Activated CD8-positive, alpha-beta memory T cell treated with anti-CD3 and anti-CD28 coated beads, Interleukin-2, amount 50 U/mL, for 1 hour (primary cell): Measurements from ENCODE around the gene KRT16.
"Not testable (repeated sequence)": the region's sequence is repeated elsewhere in the genome, so short reads cannot be mapped to it uniquely, and the experiment has no call there.

Experiments
- DNase-seq: peaks from one replicate; pipeline ENCODE4 v3.0.0-alpha.2; 2020; ENCODE audit errors: extremely low read depth

The KRT16 gene

DNA sequence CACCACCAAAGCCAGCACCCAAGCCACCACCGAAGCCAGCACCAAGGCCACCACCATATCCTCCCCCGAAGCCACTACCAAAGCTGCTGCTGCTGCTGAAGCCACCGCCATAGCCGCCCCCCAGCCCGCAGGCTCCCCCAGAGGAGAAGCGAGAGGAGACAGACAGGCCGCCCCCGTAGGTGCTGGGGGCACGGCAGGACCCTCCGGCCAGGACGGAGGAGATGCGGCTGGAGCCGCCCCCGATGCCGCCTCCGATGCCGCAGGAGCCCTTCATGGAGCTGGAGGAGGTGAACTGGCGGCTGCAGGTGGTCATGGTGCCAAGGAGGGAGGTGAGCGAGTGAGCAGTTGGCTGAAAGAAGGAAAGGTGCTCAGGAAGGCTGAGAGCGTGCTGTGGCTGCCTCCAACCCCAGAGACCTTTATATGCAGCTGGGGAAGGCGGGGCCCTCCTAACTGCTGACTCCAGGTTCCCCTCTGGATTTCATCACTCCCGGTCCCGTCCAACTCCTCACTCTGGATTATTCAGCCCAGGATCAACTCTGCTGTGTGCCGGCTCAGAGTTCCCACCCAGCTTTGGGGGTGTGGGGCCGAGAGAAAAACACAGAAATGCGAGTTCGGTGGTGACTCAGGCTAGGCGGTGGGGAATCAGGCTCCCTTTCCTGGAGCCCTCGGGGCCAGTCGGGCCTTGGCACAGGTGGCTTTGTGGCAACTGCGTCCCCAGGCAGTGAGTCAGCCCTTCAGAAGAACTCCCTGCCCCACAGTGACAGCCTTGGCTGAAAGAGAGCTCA lies at the start of gene KRT16:
Gene KRT16 (minus strand): TSS at position 392 of the 785 bp plus-strand sequence. CDS start 79 bp downstream, at position 313.
- DNase-seq, result not testable (repeated sequence)

DNA sequence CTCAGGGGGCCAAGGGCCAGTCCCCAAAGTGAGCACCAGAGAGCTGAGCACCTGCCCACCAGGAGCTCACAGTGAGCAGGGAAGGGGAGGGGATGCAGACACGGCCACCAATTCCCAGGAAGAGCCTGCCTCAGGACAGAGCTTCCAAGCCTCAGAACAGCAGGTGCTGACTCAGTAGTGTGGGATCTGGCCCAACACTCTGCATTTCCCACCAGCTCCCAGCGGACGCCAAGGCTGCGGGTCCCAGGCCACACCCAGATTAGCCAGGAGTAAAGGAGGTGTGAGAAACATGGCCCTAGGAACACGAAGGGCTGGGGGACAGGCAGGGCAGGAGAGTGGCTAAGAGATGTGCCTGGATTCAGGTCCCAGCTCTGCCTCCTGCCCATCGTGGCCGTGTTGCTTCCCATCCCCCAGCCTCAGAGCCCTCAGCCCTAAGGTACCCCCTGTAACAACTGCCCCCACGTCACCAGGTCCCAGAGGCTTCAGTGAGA lies 47.7 kb upstream of the KRT16 start:
- no peak for DNase-seq

DNA sequence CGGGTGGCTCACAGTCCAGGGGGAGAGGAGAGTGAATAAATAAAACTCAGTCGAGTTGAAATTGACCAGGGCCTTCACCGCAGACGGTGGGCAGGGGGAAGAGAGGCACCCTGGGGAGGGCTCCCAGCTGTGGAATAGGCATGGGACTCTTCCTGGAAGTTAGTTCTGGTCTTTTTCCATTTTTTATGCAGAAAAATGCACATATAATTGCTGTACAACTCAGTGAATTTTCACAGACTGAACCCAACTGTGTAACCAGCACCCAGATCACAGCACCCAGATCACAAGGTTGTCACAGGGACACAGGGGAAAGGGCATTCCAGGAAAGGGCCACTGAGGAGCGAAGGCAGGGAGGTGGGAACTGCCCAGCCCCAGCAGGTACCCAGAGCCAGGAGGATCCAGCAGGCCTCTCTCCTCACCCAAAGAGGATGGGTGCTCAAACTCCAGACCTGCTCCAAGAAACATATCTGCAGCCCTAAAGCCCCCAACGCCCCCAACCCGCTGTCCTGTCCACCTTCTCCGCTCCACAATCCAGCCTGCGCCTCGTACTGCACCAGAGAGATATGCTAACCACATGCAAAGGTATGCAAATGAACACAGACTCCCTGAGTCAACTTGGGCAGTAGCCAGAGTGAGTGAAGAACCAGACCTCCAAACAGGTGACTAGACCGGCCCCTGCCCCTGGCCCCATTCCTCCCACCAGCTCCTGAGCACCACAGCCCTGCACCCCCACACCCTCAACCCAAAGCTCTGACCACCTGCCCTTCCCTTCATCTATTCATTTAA lies 47.1 kb upstream of the KRT16 start:
- no peak for DNase-seq

DNA sequence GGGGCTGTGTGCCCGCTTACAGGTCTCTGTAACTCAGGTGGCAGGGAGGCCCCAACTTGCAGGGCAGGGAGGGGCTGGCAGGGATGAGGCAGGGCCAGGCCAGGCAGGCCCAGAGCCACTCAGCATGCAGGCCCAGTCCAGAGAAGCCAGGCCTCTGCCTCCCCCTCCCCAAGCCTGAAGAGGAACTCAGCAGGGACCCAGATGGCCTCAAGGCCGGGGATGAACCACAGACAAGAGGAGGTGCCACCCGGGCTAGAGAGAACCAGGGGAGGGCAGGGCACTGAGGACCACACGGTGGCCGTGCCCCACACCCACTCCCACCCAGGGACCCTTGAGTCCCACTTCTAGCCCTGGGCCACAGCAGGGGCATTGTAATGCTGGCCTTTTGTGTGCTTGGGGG lies 46.3 kb upstream of the KRT16 start:
- DNase-seq, result no peak

DNA sequence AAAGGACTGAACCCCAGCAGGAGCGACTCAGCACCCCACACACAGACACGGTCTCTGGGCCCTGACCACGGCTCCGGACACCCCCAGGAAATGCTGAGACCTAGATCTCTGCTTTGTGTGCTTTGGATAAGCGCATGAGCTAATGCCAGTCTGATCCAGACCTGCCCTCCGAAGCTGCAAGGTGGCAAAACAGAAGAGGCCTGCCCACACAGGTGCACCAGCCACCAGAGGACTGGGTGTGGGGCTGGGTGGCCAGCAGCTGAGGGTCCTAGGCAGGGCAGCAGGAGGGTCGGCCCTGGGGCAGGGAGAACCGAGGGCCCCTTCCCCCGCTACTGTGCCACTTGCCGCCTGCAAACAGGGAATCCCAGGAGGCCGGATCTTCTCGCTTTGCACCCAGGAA lies 45.4 kb upstream of the KRT16 start:
- DNase-seq, result no peak

DNA sequence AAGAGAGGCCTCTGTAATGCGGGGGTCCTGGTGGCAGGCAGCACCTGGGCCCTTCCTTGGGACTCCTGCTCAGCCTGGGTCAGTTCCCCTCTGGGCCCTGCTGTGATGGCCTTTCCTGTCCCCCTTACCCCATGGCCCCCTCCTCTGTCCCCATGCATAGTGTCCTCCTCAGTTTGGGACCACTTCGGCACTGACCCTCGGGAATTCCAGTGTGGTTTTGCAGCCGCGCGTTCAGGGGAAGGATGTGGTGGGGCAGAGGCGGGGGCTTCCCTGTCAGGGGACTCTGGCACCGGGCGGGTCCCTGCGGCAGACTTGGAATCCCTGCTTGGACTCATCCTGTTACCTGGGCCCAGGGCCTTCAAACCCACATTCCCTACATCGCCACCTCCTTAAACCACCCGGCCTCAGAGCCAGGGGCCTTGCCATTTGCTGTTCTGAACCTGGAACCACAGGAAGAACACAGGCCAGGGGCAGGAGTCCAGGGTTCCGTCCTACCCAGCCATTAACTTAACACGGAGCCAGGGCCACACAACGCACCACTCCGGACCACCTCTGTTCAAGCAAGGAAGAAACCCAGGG lies 44.7 kb upstream of the KRT16 start:
- no peak for DNase-seq

DNA sequence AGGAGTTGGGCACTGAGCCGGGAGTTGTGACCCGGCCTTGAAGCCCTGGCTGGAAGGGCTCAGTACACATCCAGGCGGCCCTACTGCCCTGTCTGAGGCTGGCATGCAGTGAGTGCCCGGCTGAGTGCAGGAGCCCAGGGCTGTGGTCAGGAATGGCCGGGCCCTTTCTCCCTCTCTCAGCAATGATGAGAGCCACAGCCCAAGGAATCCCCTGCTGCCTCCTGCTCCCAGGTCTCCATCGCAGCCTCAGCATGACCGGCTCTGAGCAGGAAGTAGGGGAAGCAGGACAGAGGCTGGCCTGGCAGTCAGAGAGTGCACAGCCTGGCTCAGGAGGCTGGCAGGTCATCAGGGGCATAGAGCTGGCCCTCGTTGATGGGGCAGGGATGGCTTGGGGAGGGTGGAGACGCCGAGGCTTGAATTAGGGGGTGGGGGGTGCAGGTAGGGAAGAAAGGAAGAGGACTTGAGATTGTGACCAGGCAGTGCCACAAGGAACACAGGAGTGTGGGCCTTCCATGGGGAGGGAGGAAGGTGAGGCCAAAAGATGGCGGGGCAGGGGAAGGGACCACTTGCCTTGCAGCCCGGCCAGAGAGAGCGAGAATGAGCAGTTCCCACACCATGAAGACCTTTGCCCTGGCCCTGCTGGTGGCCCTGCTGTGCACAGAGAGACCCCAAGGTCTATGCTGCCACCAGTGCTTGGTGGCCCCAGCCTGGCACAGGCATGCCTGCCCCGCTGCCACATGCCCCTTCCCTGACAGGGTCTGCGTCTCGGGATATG lies 43.9 kb upstream of the KRT16 start:
- no peak for DNase-seq

DNA sequence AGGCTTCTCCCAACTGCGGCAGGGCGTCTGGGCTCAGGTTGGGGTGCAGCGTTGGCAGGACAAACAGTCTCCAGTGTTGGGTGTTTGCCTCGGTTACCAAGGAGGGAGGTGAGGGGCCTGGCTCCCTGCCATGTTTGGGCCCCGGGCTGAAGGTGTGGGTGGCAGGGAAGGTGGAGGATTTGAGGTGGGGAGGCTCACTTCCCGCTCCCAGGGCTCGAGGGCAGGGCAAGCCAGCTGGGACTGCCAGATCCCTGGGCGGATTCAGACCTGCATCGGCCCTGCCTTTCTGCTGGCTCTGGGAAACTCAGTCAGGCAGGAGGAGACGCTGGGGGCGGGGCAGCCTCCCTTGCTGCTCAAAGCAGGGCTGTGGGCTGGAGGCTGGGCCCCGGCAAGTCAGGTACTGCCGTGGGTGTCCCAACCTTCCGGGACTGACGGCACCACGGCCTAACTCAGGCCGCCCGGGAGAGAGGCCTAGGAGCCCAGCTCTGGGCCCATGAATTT lies 43.1 kb upstream of the KRT16 start:
- DNase-seq, result no peak

DNA sequence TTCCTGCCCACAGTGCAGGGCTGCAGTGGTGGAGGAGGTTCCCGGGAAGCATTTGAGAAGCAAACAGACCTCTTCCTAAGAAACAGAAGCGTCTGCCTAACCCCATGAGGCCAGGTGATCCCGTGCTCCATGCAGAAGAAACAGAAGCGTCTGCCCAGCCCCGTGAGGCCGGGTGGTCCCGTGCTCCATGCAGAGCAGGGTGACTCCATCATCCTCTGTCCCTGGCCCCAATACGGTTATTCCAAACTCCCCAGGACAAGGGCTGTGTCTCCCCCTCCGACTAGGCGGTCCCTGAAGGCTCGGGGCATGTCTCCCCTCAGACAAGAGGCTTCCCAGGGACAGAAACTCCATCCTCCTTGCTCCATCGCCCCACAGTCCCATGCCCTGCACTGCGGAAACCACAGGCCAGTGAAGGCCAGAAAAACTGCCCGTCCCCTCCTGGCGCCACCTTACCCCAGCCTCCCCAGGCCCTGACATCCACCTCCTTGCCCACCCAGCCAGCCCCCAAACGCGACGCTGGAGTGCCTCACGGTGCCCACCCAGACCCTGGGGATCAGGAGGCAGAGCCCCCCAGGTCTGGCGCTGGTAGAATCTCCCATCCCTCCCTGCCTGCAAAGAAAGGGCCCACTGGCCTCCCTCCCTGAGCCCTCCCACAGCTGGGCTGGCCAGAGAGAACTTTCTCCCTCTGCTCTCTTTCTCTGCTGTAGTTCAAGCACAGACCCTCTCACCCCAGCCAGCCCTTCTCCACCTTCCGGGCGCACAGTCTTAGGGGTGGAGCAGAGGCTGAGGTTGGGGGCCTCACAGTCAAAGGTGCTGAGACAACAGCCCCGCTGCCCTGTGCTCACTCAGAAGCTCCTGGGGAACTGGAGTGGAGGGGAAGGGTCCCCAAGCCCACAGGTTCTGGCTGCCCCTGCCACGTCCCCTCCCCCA lies 42.4 kb upstream of the KRT16 start:
- no peak for DNase-seq

DNA sequence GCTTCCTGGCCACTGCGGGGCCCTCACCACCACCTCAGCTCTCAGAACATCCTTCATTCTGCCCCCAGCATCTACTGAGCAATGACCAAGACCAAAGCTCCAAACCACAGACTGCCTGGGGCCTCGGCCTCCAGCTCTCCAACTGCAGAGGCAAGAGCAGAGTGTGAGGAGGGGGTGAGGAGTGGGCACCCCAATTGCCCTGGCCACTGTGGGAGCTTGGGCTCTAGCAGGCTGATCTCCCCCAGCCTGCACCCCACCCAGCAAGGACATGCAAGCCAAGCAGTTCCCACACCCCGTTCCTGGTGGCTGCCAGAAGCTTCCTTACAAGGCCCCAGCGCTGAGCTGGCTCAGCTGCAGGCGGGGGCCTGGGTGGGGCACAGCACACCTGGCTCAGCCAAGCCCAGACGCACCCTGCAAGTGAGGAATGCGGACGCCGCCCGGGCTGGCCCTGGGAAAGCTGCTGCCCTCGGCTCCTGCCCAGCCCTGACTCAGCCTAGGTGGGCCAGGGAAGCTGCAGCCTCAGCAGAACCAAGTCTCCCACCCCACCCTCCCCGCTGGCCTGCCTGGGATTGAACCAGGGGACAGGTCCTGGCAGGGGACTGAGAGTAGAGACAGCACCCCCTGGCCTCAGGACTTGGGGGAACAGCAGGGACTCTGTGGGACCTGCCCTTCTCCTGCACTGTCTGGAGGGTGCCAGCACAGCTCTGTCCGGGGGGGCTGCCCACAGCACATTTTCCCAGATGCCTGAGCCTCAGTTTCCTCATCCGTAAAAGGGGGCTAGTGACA lies 41.5 kb upstream of the KRT16 start:
- DNase-seq, result no peak

DNA sequence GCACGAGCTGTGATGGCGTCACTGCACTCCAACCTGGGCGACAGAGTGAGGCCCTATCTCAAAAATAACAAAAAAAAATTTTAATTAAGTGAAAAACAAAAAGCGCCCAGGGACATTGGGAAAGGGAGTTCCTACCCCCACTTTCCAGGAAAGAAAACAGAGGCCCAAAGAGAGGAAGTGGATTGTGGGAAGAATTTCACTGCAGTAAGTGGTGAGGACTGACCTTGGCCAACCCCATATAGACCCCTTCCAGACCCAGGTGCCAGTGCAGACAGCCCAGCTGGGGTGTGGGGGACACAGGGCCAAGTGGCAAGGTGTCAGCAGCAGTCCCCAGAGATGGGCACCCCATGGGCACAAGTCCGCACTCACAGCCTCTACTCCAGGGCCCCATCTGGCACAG lies 40.9 kb upstream of the KRT16 start:
- DNase-seq, result no peak

DNA sequence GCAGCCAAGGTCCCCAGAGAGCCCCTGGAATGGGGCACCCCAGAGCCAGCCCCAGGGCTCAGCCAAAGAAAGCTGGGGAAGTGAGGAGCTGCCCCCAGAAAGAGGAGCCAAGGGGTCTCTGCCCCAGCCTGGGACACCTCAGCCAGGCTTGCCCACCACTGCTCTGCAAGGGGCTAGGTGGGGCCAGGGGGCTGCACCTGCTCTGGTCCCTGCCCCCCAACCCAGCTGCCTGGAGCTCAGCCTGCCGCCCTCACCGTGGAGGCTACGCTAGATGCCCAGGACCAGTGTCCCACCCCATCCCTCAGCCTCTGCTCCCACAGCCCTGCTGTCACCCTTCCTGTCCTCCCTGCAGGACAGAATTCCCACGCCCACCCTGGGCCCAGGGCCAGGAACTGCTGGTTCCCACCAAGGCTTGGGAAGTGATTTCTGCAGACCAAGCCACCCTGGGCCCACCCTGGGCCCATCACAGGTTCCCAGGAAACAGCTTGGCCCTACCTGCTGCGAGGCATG lies 39.9 kb upstream of the KRT16 start:
- DNase-seq, result no peak

DNA sequence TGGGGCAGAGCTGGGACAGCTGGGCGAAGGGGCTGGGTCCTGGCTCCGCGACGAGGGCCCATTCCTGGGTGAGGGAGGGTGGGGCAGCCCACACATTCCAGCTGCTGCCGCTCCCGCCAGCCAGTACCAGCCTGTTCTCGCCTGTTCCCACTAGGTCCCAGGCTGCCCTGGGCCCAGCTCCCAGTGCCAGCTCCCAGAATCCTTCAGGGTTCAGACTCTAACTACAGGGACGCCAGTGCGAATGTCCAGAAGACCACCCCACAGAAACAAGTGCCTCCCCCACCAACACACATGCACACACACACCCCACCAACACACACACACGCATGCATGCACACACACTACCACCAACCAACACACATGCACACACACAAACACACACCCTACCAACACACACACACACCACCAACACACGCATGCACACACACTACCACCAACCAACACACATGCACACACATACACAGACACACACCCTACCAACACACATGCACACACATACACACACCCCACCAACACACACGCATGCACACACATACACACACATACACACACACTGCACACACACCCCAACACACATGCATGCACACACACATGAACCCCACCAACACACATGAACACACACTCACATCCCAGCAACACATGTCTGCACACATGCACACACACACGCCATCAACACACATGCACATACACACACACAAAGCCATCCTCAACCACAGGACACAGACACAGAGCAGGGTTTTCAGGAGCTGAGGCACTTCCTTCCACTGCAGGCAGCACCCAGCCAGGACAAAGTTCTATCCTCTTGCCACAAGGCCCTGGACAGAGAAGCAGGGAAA lies 39.3 kb upstream of the KRT16 start:
- no peak for DNase-seq

DNA sequence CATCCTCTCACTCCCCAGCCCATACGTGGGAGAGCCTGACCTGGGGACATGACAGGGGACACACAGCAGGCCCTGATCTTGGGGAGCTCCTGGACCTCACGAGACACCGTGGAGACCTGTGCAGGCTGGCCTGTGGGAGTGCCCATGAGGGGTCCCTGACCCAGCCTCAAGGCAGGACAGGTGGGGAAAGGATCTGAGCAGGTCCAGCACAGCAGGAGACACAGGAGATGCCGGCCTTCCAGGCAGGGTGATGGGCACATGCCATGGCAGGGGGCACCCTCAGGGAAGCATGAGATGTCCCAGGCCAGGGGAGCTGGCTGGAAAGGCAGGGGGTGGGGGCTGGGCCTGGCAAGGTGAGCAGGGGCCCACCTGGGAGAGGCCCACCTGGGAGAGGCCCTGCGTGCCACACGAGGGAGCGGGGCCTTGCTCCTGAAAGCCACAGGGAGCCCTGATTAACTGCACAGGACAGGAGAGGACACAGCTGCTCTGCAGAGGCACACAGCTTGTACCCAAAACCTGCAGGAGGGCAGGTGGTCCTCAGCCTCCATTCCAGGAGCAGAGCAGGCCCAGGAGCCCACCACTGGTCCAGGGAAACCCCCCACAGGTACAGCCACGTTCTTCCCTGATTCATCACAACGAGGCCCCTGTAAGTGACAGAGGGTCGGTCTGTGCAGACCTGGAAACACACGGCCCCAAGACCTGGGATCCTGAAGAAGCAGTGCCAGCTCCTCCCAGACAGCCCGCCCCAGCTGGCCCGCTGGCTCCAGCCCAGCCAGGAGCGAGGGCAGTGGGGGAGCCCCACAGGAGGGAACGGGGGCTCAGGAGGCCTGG lies 38.4 kb upstream of the KRT16 start:
- DNase-seq, result no peak

DNA sequence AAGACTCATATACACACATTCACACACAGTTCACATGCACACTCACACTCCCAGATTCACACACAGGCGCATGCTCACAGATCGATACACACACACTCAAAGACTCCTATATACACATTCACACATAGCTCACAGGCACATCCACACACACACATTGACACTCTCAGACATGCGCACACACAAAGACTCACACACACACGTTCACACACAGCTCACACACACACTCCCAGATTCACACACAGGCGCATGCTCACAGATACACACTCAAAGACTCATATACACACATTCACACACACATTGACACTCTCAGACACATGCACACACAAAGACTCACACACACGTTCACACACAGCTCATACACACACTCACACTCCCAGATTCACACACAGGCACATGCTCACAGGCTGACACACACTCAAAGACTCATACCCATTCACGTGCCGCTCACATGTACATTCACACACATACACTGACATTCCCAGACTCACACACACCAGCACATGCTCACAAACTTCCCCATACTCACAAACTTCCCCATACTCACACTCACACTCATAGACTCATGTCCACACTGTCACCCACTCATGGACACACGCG lies 37.5 kb upstream of the KRT16 start:
- DNase-seq, result no peak

DNA sequence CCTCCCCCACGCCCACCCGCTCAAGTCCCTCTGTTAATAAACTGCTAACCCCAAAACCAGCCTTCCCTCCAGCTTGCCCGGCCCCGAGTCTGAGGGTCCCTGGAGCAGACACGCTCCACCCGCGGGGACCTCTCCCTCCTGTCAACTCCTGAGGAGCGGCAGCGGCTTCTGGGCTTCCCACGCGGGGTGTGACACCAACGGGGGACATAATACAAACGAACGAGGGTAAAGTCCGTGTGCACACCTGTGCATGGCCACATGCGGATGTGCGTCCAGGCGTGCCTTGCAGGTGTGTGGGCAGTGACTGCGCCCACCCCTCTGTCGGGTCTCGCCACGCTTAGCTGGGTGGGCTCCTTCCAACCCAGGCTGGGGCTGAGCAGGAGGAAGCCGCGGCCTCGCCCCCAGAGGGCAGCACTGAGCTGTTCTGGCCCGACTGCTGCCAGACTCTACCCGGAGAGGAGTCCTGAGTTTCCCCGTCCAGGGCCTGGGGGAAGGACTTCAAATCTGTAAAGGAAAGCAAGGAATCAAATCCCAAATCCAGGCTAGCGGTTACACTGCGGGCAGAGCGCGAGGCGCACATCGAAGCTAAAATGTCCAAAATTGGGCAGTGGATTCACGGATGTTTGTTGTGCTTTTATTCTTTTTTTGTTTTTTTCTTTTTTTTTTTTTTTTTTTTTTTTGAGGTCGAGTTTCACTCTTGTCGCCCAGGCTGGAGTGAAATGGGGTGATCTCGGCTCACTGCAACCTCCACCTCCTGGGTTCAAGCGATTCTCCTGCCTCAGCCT lies 36.0 kb upstream of the KRT16 start:
- DNase-seq, result peak; percentile 56
